Uterus (tissue), 4 donors: ENCODE results near the gene MUC2. TPM values are rescaled to one million over a fixed set of nuclear protein-coding genes. Genes with fewer than 3 reads are reported as not detected.

Experiments used
- DNase-seq, 2 donors: peaks; one replicate each; pipeline ENCODE4 v3.0.0-alpha.2; 2019 to 2020
- H3K27ac ChIP-seq, 2 donors: fragments of 200-600 bp; sonication (generic); 1 replicate in 1 of 2; 2 replicates in 1 of 2; pipeline ENCODE4 v1.5.1; 2016 to 2018
- H3K27me3 ChIP-seq, 2 donors: fragments of 200-600 bp; sonication (generic); one replicate each; pipeline ENCODE4 v1.5.1; 2018 to 2019; ENCODE audit warnings: control low read depth in 1 of 2
- H3K36me3 ChIP-seq, 2 donors: fragments of 200-600 bp; sonication (generic); one replicate each; pipeline ENCODE4 v1.5.1; 2019; ENCODE audit warnings: control low read depth in 1 of 2
- H3K4me1 ChIP-seq, 2 donors: fragments of 200-600 bp; sonication (generic); one replicate each; pipeline ENCODE4 v1.5.1; 2018 to 2019; ENCODE audit warnings: control low read depth in 1 of 2
- H3K4me3 ChIP-seq, 2 donors: fragments of 200-600 bp; sonication (generic); 1 replicate in 1 of 2; 2 replicates in 1 of 2; pipeline ENCODE4 v1.5.1; 2018 to 2019; ENCODE audit warnings: mild to moderate bottlenecking in 1 of 2
- H3K9me3 ChIP-seq, 2 donors: fragments of 200-600 bp; sonication (generic); one replicate each; pipeline ENCODE4 v1.5.1; 2019; ENCODE audit warnings: control low read depth in 1 of 2
- CTCF ChIP-seq, 4 experiments: fragments of 200-600 bp in 2 of 4; fragments of 450-650 bp in 2 of 4; sonication (generic) in 2 of 4; IDR thresholded peaks; one replicate each; pipeline ENCODE4 v1.5.1; 2016 to 2019; ENCODE audit warnings: antibody characterized with exemption in 4 of 4, mild to moderate bottlenecking in 2 of 4, moderate library complexity in 1 of 4
- POLR2A ChIP-seq, 2 donors: fragments of 450-650 bp; IDR thresholded peaks; one replicate each; pipeline ENCODE4 v1.6.1; 2016; ENCODE audit warnings: antibody characterized with exemption in 2 of 2, mild to moderate bottlenecking in 1 of 2, moderate library complexity in 1 of 2
- intact Hi-C: fragments of 100-400 bp; cut with DNase I; formaldehyde crosslinking; loops from one replicate; pipeline ENCODE4 v1.15.1; 2023; ENCODE audit warnings: low total_unique reads
- total RNA-seq, 4 donors: library from RNA; depleted of rRNA in 3 of 4; stranded (reverse); fragments of >200 nt in 3 of 4; gene quantifications; one replicate each; pipeline versions ENCODE4 v1.1.0 to v1.2.4, GENCODE V29; 2014 to 2023
- donor health status: DM: yes; HTN: yes; CAD: no.

MUC2 gene
- total RNA-seq, 4 donors from 2014 or later: 0.06 to 1.8 (median 0.26) TPM; not detected in 1

- no peaks in the 10 kb centered on the region for H3K36me3 ChIP-seq
- intact Hi-C loops: no loop called here
- no peak overlapping the region for H3K27ac ChIP-seq
- no peaks in the 10 kb centered on the region for H3K27me3 ChIP-seq
- TF ChIP-seq POLR2A (IDR thresholded peaks at IDR 0.05) (no peak), CTCF (IDR thresholded peaks at IDR 0.05) (no peak)
- no peak for DNase-seq
- no peaks in the 10 kb centered on the region for H3K4me1 ChIP-seq
- H3K9me3 ChIP-seq: no peaks in the 10 kb centered on the region
- H3K4me3 ChIP-seq: no peak overlapping the region
These were observed 10.9 kb downstream of the MUC2 start for GRCh38 chr11:1085440-1086170.

- TF ChIP-seq CTCF (IDR thresholded peaks at IDR 0.05) (no peak), POLR2A (IDR thresholded peaks at IDR 0.05) (no peak)
- no peaks in the 10 kb centered on the region for H3K27me3 ChIP-seq
- DNase-seq: no peak
- H3K27ac ChIP-seq: no peak overlapping the region
- no peak overlapping the region for H3K4me3 ChIP-seq
- intact Hi-C loops: no loop called here
- H3K9me3 ChIP-seq: no peaks in the 10 kb centered on the region
- H3K4me1 ChIP-seq: no peaks in the 10 kb centered on the region
- H3K36me3 ChIP-seq: no peaks in the 10 kb centered on the region
These were observed 11.8 kb downstream of the MUC2 start for GRCh38 chr11:1086171-1087102.

GRCh38 chr11:1087279-1087960, 12.7 kb downstream of the MUC2 start:
- no peaks in the 10 kb centered on the region for H3K36me3 ChIP-seq
- TF ChIP-seq POLR2A (IDR thresholded peaks at IDR 0.05) (no peak), CTCF (IDR thresholded peaks at IDR 0.05) (no peak)
- intact Hi-C loops: no loop called here
- no peak overlapping the region for H3K27ac ChIP-seq
- no peaks in the 10 kb centered on the region for H3K27me3 ChIP-seq
- H3K4me1 ChIP-seq: no peaks in the 10 kb centered on the region
- H3K4me3 ChIP-seq: no peak overlapping the region
- H3K9me3 ChIP-seq: no peaks in the 10 kb centered on the region
- no peak for DNase-seq

- H3K4me1 ChIP-seq: no peaks in the 10 kb centered on the region
- no peak overlapping the region for H3K27ac ChIP-seq
- no peak overlapping the region for H3K4me3 ChIP-seq
- intact Hi-C loops: no loop called here
- TF ChIP-seq CTCF (IDR thresholded peaks at IDR 0.05) (no peak), POLR2A (IDR thresholded peaks at IDR 0.05) (no peak)
- DNase-seq: no peak
- no peaks in the 10 kb centered on the region for H3K9me3 ChIP-seq
- H3K36me3 ChIP-seq: no peaks in the 10 kb centered on the region
- no peaks in the 10 kb centered on the region for H3K27me3 ChIP-seq
These were observed 13.6 kb downstream of the MUC2 start for GRCh38 chr11:1087961-1088926.
